Keratinocyte (primary cell): Measurements from ENCODE around the gene RAPGEF3. TPM values are rescaled to one million over a fixed set of nuclear protein-coding genes. Genes with fewer than 3 reads are reported as not detected.
A peak's percentile ranks its signal among the peaks of the same experiment; 100 is the strongest.

Source experiments
- DNase-seq: peaks from one replicate; pipeline ENCODE4 v3.0.0-alpha.2; 2011; ENCODE audit warnings: low read depth, missing footprints, low spot score
- FAIRE-seq: peaks from 2 replicates; lab custom pipeline; 2011; peaks lifted over from hg19 to GRCh38; lab: Jason Lieb, UNC
- H2AFZ ChIP-seq: 2 replicates; pipeline ENCODE4 v1.6.0; 2012; ENCODE audit warnings: low read length, control low read depth, inconsistent platforms; ENCODE audit not compliant: control insufficient read depth
- H3K27ac ChIP-seq: 2 replicates; pipeline ENCODE4 v1.5.1; 2011; ENCODE audit warnings: low read length; ENCODE audit not compliant: control insufficient read depth, insufficient read depth
- H3K27me3 ChIP-seq: 3 replicates; pipeline ENCODE4 v1.6.0; 2011; ENCODE audit warnings: low read length; ENCODE audit not compliant: control insufficient read depth, insufficient read depth; ENCODE audit errors: extremely low read depth
- H3K36me3 ChIP-seq, 2 experiments: 2 replicates in 1 of 2; 3 replicates in 1 of 2; pipeline ENCODE4 v1.5.1; 2011; ENCODE audit warnings: low read length in 2 of 2, mild to moderate bottlenecking in 1 of 2; ENCODE audit not compliant: control insufficient read depth in 2 of 2, insufficient read depth in 2 of 2; ENCODE audit errors: extremely low read depth in 1 of 2
- H3K4me1 ChIP-seq: 3 replicates; pipeline ENCODE4 v1.5.1; 2011; ENCODE audit warnings: low read length; ENCODE audit not compliant: control insufficient read depth, insufficient read depth; ENCODE audit errors: extremely low read depth
- H3K4me2 ChIP-seq: 3 replicates; pipeline ENCODE4 v1.6.0; 2011; ENCODE audit warnings: low read depth, low read length; ENCODE audit not compliant: control insufficient read depth, insufficient read depth; ENCODE audit errors: extremely low read depth
- H3K4me3 ChIP-seq, 3 experiments: fragments of 200-600 bp in 1 of 3; sonication (generic) in 1 of 3; 2 replicates in 2 of 3; 3 replicates in 1 of 3; pipeline ENCODE4 v1.5.1; 2011 to 2016; ENCODE audit warnings: low read length in 3 of 3, mild to moderate bottlenecking in 3 of 3, control low read depth in 2 of 3, inconsistent platforms in 1 of 3, low read depth in 1 of 3, mixed read lengths in 1 of 3, mixed run types in 1 of 3, moderate library complexity in 1 of 3; ENCODE audit not compliant: control insufficient read depth in 2 of 3, insufficient read depth in 2 of 3; ENCODE audit errors: extremely low read depth in 1 of 3
- H3K79me2 ChIP-seq: 2 replicates; pipeline ENCODE4 v1.6.0; 2012; ENCODE audit warnings: low read length; ENCODE audit not compliant: control insufficient read depth, insufficient read depth
- H3K9ac ChIP-seq: 3 replicates; pipeline ENCODE4 v1.6.0; 2011; ENCODE audit warnings: low read length; ENCODE audit not compliant: control insufficient read depth, insufficient read depth; ENCODE audit errors: extremely low read depth
- H3K9me1 ChIP-seq: 3 replicates; pipeline ENCODE4 v1.6.0; 2011; ENCODE audit warnings: low read length; ENCODE audit not compliant: control insufficient read depth, insufficient read depth; ENCODE audit errors: extremely low read depth
- H3K9me3 ChIP-seq: 2 replicates; pipeline ENCODE4 v1.5.1; 2012; ENCODE audit warnings: low read depth, low read length; ENCODE audit not compliant: control insufficient read depth
- H4K20me1 ChIP-seq: 3 replicates; pipeline ENCODE4 v1.6.0; 2011; ENCODE audit warnings: low read length; ENCODE audit not compliant: control insufficient read depth, insufficient read depth; ENCODE audit errors: extremely low read depth
- EZH2 ChIP-seq: IDR thresholded peaks from one replicate; pipeline ENCODE4 v1.6.1; 2012; ENCODE audit warnings: inconsistent platforms, mild to moderate bottlenecking, low read length, moderate library complexity
- dilution Hi-C: fragments of 300-500 bp; cut with MboI; formaldehyde crosslinking; loops from one replicate; pipeline ENCODE4 v1.7.0; 2020; ENCODE audit warnings: low sequenced_read_pairs; ENCODE audit not compliant: extremely low pct_ligation_motif_present
- polyA plus RNA-seq, 5 experiments: library from polyadenylated mRNA; depleted of rRNA in 3 of 5; stranded (reverse) in 3 of 5; stranded (forward) in 1 of 5; unstranded in 1 of 5; fragments of >200 nt; gene quantifications; 1 replicate in 1 of 5; 2 replicates in 3 of 5; 3 replicates in 1 of 5; pipeline versions ENCODE4 v1.2.1 to v1.2.3, GENCODE V29; 2011 to 2012; ENCODE audit warnings: missing spikeins in 2 of 5, low read depth in 1 of 5, low replicate concordance in 1 of 5
- TF ChIP-seq, protein P1 (sequence below), 3 experiments: IDR thresholded peaks in 1 of 3; conservative IDR thresholded peaks in 1 of 3; optimal IDR thresholded peaks in 1 of 3; 2 replicates in 2 of 3; 3 replicates in 1 of 3; pipeline versions ENCODE3 to v1.5.1; 2011; ENCODE audit warnings: low read length in 3 of 3, mild to moderate bottlenecking in 3 of 3, moderate library complexity in 2 of 3, control low read depth in 1 of 3, inconsistent platforms in 1 of 3; ENCODE audit not compliant: insufficient read depth in 2 of 3; ENCODE audit errors: extremely low read depth in 1 of 3

Gene RAPGEF3
- polyA plus RNA-seq, 1 donor (not counting 4 experiments of a cell fraction or from before 2014, with no cell fraction given) = 5.1 TPM

DNA sequence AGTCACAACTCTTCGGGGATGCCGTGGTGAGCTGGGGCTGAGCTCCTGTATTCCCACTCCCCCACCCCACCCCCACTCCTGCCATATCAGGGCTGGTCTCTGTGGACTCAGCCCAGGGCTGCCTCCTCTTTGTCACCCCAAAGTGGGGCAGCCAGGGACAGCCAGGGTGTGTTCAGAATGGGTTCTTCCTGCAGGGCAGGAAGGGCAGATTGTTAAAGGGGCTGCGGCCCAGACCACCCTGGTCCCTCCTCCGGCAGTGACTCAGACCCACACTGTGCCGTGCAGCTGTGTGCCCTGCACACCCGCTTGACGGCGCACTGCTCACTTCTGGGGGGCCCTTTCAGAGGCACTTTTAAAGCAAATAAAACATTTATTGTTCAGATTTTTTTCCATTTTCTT is 23.7 kb upstream of the RAPGEF3 start:
- no peaks in the 10 kb centered on the region for H3K9me1 ChIP-seq
- peaks cover 23% of the 10 kb centered on the region for H3K4me1 ChIP-seq
- no peak overlapping the region for H2AFZ ChIP-seq
- no peak for DNase-seq
- no peaks in the 10 kb centered on the region for H3K79me2 ChIP-seq
- peak overlapping the region; percentile 40 for H3K9ac ChIP-seq
- dilution Hi-C loops = no loop called here
- no peak overlapping the region for H3K4me3 ChIP-seq
- H3K27ac ChIP-seq = peak overlapping the region; percentile 50
- H4K20me1 ChIP-seq = no peaks in the 10 kb centered on the region
- FAIRE-seq = no peak
- peak overlapping the region; percentile 44 for H3K4me2 ChIP-seq
- H3K36me3 ChIP-seq = peaks cover 21 to 39% of the 10 kb centered on the region in 2 experiments
- H3K27me3 ChIP-seq = no peaks in the 10 kb centered on the region
- TF ChIP-seq, protein P1, sequence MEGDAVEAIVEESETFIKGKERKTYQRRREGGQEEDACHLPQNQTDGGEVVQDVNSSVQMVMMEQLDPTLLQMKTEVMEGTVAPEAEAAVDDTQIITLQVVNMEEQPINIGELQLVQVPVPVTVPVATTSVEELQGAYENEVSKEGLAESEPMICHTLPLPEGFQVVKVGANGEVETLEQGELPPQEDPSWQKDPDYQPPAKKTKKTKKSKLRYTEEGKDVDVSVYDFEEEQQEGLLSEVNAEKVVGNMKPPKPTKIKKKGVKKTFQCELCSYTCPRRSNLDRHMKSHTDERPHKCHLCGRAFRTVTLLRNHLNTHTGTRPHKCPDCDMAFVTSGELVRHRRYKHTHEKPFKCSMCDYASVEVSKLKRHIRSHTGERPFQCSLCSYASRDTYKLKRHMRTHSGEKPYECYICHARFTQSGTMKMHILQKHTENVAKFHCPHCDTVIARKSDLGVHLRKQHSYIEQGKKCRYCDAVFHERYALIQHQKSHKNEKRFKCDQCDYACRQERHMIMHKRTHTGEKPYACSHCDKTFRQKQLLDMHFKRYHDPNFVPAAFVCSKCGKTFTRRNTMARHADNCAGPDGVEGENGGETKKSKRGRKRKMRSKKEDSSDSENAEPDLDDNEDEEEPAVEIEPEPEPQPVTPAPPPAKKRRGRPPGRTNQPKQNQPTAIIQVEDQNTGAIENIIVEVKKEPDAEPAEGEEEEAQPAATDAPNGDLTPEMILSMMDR (optimal IDR thresholded peaks at IDR 0.05 in 1 of 3, IDR thresholded peaks at IDR 0.05 in 1 of 3, conservative IDR thresholded peaks at IDR 0.05 in 1 of 3; ENCODE audit: extremely low read depth in 1 of 3, insufficient read depth in 2 of 3, low read length in 3 of 3) = peak in 1 of 3 experiments; percentile 28
- TF ChIP-seq EZH2 = no peak
- H3K9me3 ChIP-seq = no peaks in the 10 kb centered on the region

DNA sequence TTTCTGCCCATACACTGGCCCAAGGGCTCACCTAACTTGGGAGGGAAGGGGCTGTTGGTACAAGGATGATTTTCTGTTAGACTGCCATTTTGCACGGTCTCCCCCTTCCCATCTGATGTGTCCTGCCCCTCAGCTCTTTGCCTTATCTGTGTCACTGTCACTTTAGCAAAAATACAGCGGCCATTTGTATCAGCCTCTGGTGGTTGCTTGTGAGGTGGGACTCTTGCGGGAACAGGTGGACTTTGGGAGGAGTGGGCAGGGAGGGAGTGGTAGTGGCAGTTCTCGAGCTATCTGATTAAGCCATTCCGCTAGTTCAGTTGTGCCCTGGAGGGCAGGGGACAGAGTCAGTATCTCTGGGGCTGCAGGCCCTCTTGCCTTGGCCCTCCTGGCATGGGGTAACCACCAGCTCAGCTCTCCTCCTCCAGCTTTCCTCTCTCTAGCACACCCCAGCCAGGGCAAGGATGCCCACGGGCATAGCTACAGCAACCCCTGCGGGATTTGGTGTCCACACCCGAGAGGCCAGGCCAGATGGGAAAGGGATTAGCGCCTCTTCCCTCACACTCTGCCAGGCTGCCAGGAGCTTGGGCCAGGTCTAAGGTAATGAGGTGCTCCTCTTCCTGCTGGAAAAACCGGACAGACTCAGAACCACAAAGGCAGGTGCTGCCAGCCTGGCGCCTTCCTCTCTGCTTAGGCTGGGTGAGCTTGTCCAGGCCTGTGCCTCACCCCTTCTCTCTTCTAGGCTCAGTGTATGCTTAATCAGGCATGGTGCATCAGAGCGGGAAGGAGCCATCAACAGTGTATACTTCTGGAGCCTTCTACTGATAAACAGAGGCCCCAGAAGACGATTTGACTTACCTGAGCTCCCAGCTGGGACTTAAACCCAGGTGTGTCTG is 23.0 kb upstream of the RAPGEF3 start:
- Histone ChIP-seq H3K4me2 (peak overlapping the region; percentile 31), H3K9me1 (no peaks in the 10 kb centered on the region), H4K20me1 (no peaks in the 10 kb centered on the region), H3K9ac (peak overlapping the region; percentile 29), H3K9me3 (no peaks in the 10 kb centered on the region), H3K4me1 (peaks cover 23% of the 10 kb centered on the region), H3K27me3 (no peaks in the 10 kb centered on the region), H3K27ac (peak overlapping the region; percentile 50), H2AFZ (no peak overlapping the region), H3K36me3 (peaks cover 17 to 35% of the 10 kb centered on the region in 2 experiments), H3K4me3 (no peak overlapping the region), H3K79me2 (no peaks in the 10 kb centered on the region)
- TF ChIP-seq EZH2 = no peak
- TF ChIP-seq, protein P1 (optimal IDR thresholded peaks at IDR 0.05 in 1 of 3, IDR thresholded peaks at IDR 0.05 in 1 of 3, conservative IDR thresholded peaks at IDR 0.05 in 1 of 3; ENCODE audit: extremely low read depth in 1 of 3, insufficient read depth in 2 of 3, low read length in 3 of 3) = no peak
- dilution Hi-C loops = no loop called here
- FAIRE-seq (peak; percentile 94), DNase-seq (peak; percentile 57)
